ENCODE results near the gene FCGR3B. TPM values are rescaled to one million over a fixed set of nuclear protein-coding genes. Genes with fewer than 3 reads are reported as not detected.
"Not testable (repeated sequence)": the region's sequence is repeated elsewhere in the genome, so short reads cannot be mapped to it uniquely, and the experiment has no call there.

The FCGR3B gene
- total and polyA plus RNA-seq, 8 donors, result 0.50 to 2.4 (median 1.2) TPM; not detected in 3

GRCh38 chr1:161621181-161622000 lies 9.6 kb downstream of the FCGR3B start:
- H3K36me3 ChIP-seq; intact Hi-C loops (cut with DNase I; ENCODE audit: low total_unique reads); H3K9me3 ChIP-seq: not testable (repeated sequence)
- peaks cover 0 to 11% (median 3%) of the 10 kb centered on the region in 4 donors for H3K4me1 ChIP-seq
- H3K27me3 ChIP-seq, result peaks cover 0 to 20% (median 0%) of the 10 kb centered on the region in 3 donors
- 4 to 5% (median 5%) methylated on average over 40 to 41 of the region's 41 CpGs for WGBS, 5 donors
- H3K27ac ChIP-seq, result peak overlapping the region in 4 of 5 donors; percentile 42 to 54 (median 45)
- H3K4me3 ChIP-seq, result peak overlapping the region; percentile 28 to 41 (median 34)
- DNase-seq, result peak; percentile 45 to 87

GRCh38 chr1:161620399-161620798 lies 10.6 kb downstream of the FCGR3B start:
- Histone ChIP-seq H3K27me3 (peaks cover 0 to 20% (median 0%) of the 10 kb centered on the region in 3 donors), H3K4me1 (peaks cover 0 to 11% (median 3%) of the 10 kb centered on the region in 4 donors)
- H3K4me3 ChIP-seq; H3K36me3 ChIP-seq; H3K9me3 ChIP-seq; H3K27ac ChIP-seq; intact Hi-C loops (cut with DNase I; ENCODE audit: low total_unique reads); DNase-seq: not testable (repeated sequence)
- WGBS, 5 donors, result 88 to 95% (median 94%) methylated on average over 7 of the region's 7 CpGs

- H3K9me3 ChIP-seq; DNase-seq; H3K36me3 ChIP-seq; H3K27ac ChIP-seq; H3K4me3 ChIP-seq; intact Hi-C loops (cut with DNase I; ENCODE audit: low total_unique reads): not testable (repeated sequence)
- Histone ChIP-seq H3K27me3 (peaks cover 0 to 20% (median 0%) of the 10 kb centered on the region in 3 donors), H3K4me1 (peaks cover 0 to 11% (median 3%) of the 10 kb centered on the region in 4 donors)
- WGBS, 5 donors, result 87 to 96% (median 91%) methylated on average over 1 to 4 of the region's 4 CpGs
Measured at GRCh38 chr1:161618517-161618916, 12.5 kb downstream of the FCGR3B start.

- intact Hi-C loops (cut with DNase I; ENCODE audit: low total_unique reads); DNase-seq; H3K27ac ChIP-seq; H3K9me3 ChIP-seq; H3K4me1 ChIP-seq; H3K36me3 ChIP-seq; H3K4me3 ChIP-seq: not testable (repeated sequence)
- H3K27me3 ChIP-seq, result peaks cover 0 to 13% (median 0%) of the 10 kb centered on the region in 3 donors
- 90 to 96% (median 92%) methylated on average over 10 to 30 of the region's 30 CpGs for WGBS, 5 donors
Measured at GRCh38 chr1:161616417-161616816, 14.6 kb downstream of the FCGR3B start.

- intact Hi-C loops (cut with DNase I; ENCODE audit: low total_unique reads); H3K36me3 ChIP-seq; H3K4me1 ChIP-seq; H3K27me3 ChIP-seq; H3K9me3 ChIP-seq: not testable (repeated sequence)
- peak in 1 of 2 donors; percentile 76 for DNase-seq
- 21 to 50% (median 39%) methylated on average over 2 to 4 of the region's 6 CpGs for WGBS, 5 donors
- Histone ChIP-seq H3K4me3 (peak overlapping the region in 1 of 4 donors; percentile 53), H3K27ac (peak overlapping the region in 3 of 5 donors; percentile 81 to 87 (median 86))
Measured at GRCh38 chr1:161613142-161613514, 17.8 kb downstream of the FCGR3B start.

GRCh38 chr1:161612322-161613141 lies 18.4 kb downstream of the FCGR3B start:
- H3K27me3 ChIP-seq; intact Hi-C loops (cut with DNase I; ENCODE audit: low total_unique reads); H3K9me3 ChIP-seq; H3K36me3 ChIP-seq; H3K4me1 ChIP-seq: not testable (repeated sequence)
- Histone ChIP-seq H3K27ac (peak overlapping the region; percentile 52 to 87 (median 81)), H3K4me3 (peak overlapping the region; percentile 44 to 53 (median 48))
- WGBS, 5 donors, result 3 to 9% (median 4%) methylated on average over 25 to 49 of the region's 51 CpGs
- peak; percentile 89 to 99 for DNase-seq

GRCh38 chr1:161611866-161612321 lies 19.1 kb downstream of the FCGR3B start:
- H3K27me3 ChIP-seq; intact Hi-C loops (cut with DNase I; ENCODE audit: low total_unique reads); H3K36me3 ChIP-seq; H3K4me1 ChIP-seq; H3K9me3 ChIP-seq: not testable (repeated sequence)
- H3K27ac ChIP-seq, result peak overlapping the region; percentile 52 to 87 (median 81)
- 1 to 4% (median 2%) methylated on average over 13 to 18 of the region's 19 CpGs for WGBS, 5 donors
- peak in 1 of 2 donors; percentile 76 for DNase-seq
- H3K4me3 ChIP-seq, result peak overlapping the region; percentile 44 to 53 (median 48)

- H3K9me3 ChIP-seq; H3K27ac ChIP-seq; H3K4me3 ChIP-seq; H3K36me3 ChIP-seq; H3K4me1 ChIP-seq; intact Hi-C loops (cut with DNase I; ENCODE audit: low total_unique reads): not testable (repeated sequence)
- peaks cover 0 to 16% (median 0%) of the 10 kb centered on the region in 3 donors for H3K27me3 ChIP-seq
- DNase-seq, result peak; percentile 20 to 53
- WGBS, 5 donors, result 24 to 45% (median 30%) methylated on average over 4 of the region's 4 CpGs
Measured at GRCh38 chr1:161610198-161610597, 20.8 kb downstream of the FCGR3B start.

- intact Hi-C loops (cut with DNase I; ENCODE audit: low total_unique reads); DNase-seq; H3K4me1 ChIP-seq; H3K4me3 ChIP-seq; H3K9me3 ChIP-seq; H3K27ac ChIP-seq; H3K36me3 ChIP-seq: not testable (repeated sequence)
- WGBS, 5 donors, result 88 to 96% (median 92%) methylated on average over 12 to 51 of the region's 58 CpGs
- peaks cover 0 to 25% (median 0%) of the 10 kb centered on the region in 3 donors for H3K27me3 ChIP-seq
Measured at GRCh38 chr1:161606541-161607336, 24.2 kb downstream of the FCGR3B start.

- H3K36me3 ChIP-seq; intact Hi-C loops (cut with DNase I; ENCODE audit: low total_unique reads); H3K4me1 ChIP-seq; H3K9me3 ChIP-seq; H3K27ac ChIP-seq: not testable (repeated sequence)
- 15 to 27% (median 25%) methylated on average over 6 to 55 of the region's 78 CpGs for WGBS, 5 donors
- H3K27me3 ChIP-seq, result peaks cover 0 to 25% (median 0%) of the 10 kb centered on the region in 3 donors
- DNase-seq, result peak; percentile 51 to 77
- H3K4me3 ChIP-seq, result peak overlapping the region; percentile 17 to 28 (median 23)
Measured at GRCh38 chr1:161605762-161606540, 25.0 kb downstream of the FCGR3B start.

All from stomach (tissue), 9 donors.